CD8-positive, alpha-beta memory T cell (primary cell): ENCODE results near the gene NDP. TPM values are rescaled to one million over a fixed set of nuclear protein-coding genes. Genes with fewer than 3 reads are reported as not detected.

Experiments
- CTCF ChIA-PET: fragments of 350-600 bp; sonication (Branson Sonifier 250); formaldehyde crosslinking; loops from one replicate; lab custom pipeline; 2021; ENCODE audit warnings: antibody characterized with exemption; lab: Charles Lee
- POLR2A ChIA-PET: fragments of 350-600 bp; sonication (Branson Sonifier 250); formaldehyde crosslinking; loops from one replicate; lab custom pipeline; 2021; ENCODE audit warnings: antibody characterized with exemption; lab: Charles Lee
- DNase-seq, 5 donors: peaks; one replicate each; pipeline versions ENCODE4 v3.0.0 to v3.0.0-alpha.2; 2020 to 2022; ENCODE audit warnings: mixed read lengths in 1 of 5
- H3K27ac ChIP-seq: one replicate; pipeline ENCODE4 v1.7.0; 2013; ENCODE audit warnings: low read depth, mild to moderate bottlenecking, low read length, moderate library complexity
- H3K27me3 ChIP-seq: 2 replicates; pipeline ENCODE4 v1.7.0; 2013; ENCODE audit warnings: low read length, mild to moderate bottlenecking; ENCODE audit not compliant: insufficient read depth, poor library complexity, severe bottlenecking
- H3K36me3 ChIP-seq: 2 replicates; pipeline ENCODE4 v1.7.0; 2013; ENCODE audit warnings: mild to moderate bottlenecking, low read length, moderate library complexity; ENCODE audit not compliant: insufficient read depth
- H3K4me1 ChIP-seq: 2 replicates; pipeline ENCODE4 v1.7.0; 2013; ENCODE audit warnings: mild to moderate bottlenecking, low read length, moderate library complexity; ENCODE audit not compliant: insufficient read depth
- H3K4me3 ChIP-seq: 2 replicates; pipeline ENCODE4 v1.7.0; 2013; ENCODE audit warnings: mild to moderate bottlenecking, low read length
- H3K9me3 ChIP-seq: 2 replicates; pipeline ENCODE4 v1.7.0; 2013; ENCODE audit warnings: mild to moderate bottlenecking, low read length
- H3K27ac Mint-ChIP-seq, 8 donors: one replicate each; pipeline ENCODE4 v1.8.0; 2020 to 2021; ENCODE audit warnings: mixed read lengths in 8 of 8, mild to moderate bottlenecking in 6 of 8, inconsistent platforms in 3 of 8, moderate library complexity in 3 of 8
- H3K27me3 Mint-ChIP-seq, 2 donors: one replicate each; pipeline ENCODE4 v1.8.0; 2020 to 2021; ENCODE audit warnings: mixed read lengths in 2 of 2, mild to moderate bottlenecking in 1 of 2, moderate library complexity in 1 of 2
- H3K36me3 Mint-ChIP-seq, 3 donors: one replicate each; pipeline ENCODE4 v1.8.0; 2020 to 2021; ENCODE audit warnings: mixed read lengths in 3 of 3, inconsistent platforms in 1 of 3, mild to moderate bottlenecking in 1 of 3
- H3K4me1 Mint-ChIP-seq, 3 donors: one replicate each; pipeline ENCODE4 v1.8.0; 2020 to 2021; ENCODE audit warnings: mixed read lengths in 3 of 3, inconsistent platforms in 1 of 3, mild to moderate bottlenecking in 1 of 3
- H3K4me3 Mint-ChIP-seq, 7 donors: one replicate each; pipeline ENCODE4 v1.8.0; 2020 to 2021; ENCODE audit warnings: mixed read lengths in 7 of 7, mild to moderate bottlenecking in 6 of 7, moderate library complexity in 4 of 7, inconsistent platforms in 2 of 7
- H3K9me3 Mint-ChIP-seq, 5 donors: one replicate each; pipeline ENCODE4 v1.8.0; 2020 to 2022; ENCODE audit warnings: mixed read lengths in 5 of 5, mild to moderate bottlenecking in 3 of 5, moderate library complexity in 2 of 5, inconsistent platforms in 1 of 5
- polyA plus RNA-seq: library from polyadenylated mRNA; unstranded; fragments of 300-500 nt; fragmentation: Illumina TruSeq; gene quantifications from one replicate; pipeline ENCODE4 v1.2.3, GENCODE V29; 2021
- total RNA-seq, 2 experiments: library from RNA; stranded (reverse); gene quantifications; one replicate each; pipeline ENCODE4 v1.2.3, GENCODE V29; 2021

The NDP gene
- total and polyA plus RNA-seq, 3 experiments from 2014 or later, result not detected

- POLR2A ChIA-PET, result no interaction called here
- Histone ChIP-seq H3K27me3 (no peaks in the 10 kb centered on the region), H3K9me3 (no peaks in the 10 kb centered on the region), H3K27ac (no peak overlapping the region), H3K4me1 (no peaks in the 10 kb centered on the region), H3K36me3 (no peaks in the 10 kb centered on the region), H3K4me3 (no peak overlapping the region)
- Mint-ChIP-seq H3K9me3 (no peaks in the 10 kb centered on the region), H3K27ac (no peak overlapping the region), H3K4me3 (no peak overlapping the region), H3K4me1 (peaks cover 10 to 16% (median 14%) of the 10 kb centered on the region in 3 donors), H3K36me3 (no peaks in the 10 kb centered on the region), H3K27me3 (peaks cover 18 to 36% of the 10 kb centered on the region in 2 donors)
- CTCF ChIA-PET, result no interaction called here
- DNase-seq, result no peak
Measured at GRCh38 chrX:43976205-43976604, 3.0 kb upstream of the NDP start.

GRCh38 chrX:43975796-43976195, 2.6 kb upstream of the NDP start:
- no peaks in the 10 kb centered on the region for H3K36me3 Mint-ChIP-seq
- DNase-seq, result no peak
- Histone ChIP-seq H3K9me3 (no peaks in the 10 kb centered on the region), H3K27ac (no peak overlapping the region), H3K4me1 (no peaks in the 10 kb centered on the region), H3K36me3 (no peaks in the 10 kb centered on the region), H3K27me3 (no peaks in the 10 kb centered on the region), H3K4me3 (no peak overlapping the region)
- peaks cover 18 to 36% of the 10 kb centered on the region in 2 donors for H3K27me3 Mint-ChIP-seq
- CTCF ChIA-PET, result no interaction called here
- no peak overlapping the region for H3K27ac Mint-ChIP-seq
- H3K9me3 Mint-ChIP-seq, result no peaks in the 10 kb centered on the region
- peaks cover 10 to 16% (median 14%) of the 10 kb centered on the region in 3 donors for H3K4me1 Mint-ChIP-seq
- POLR2A ChIA-PET, result no interaction called here
- no peak overlapping the region for H3K4me3 Mint-ChIP-seq

GRCh38 chrX:43974741-43975465, 1.7 kb upstream of the NDP start:
- ChIA-PET CTCF (no interaction called here), POLR2A (no interaction called here)
- no peaks in the 10 kb centered on the region for H3K36me3 Mint-ChIP-seq

GRCh38 chrX:43974100-43974475, 898 bp upstream of the NDP start:
- Histone ChIP-seq H3K27ac (no peak overlapping the region), H3K36me3 (no peaks in the 10 kb centered on the region), H3K9me3 (no peaks in the 10 kb centered on the region), H3K4me3 (no peak overlapping the region), H3K27me3 (no peaks in the 10 kb centered on the region), H3K4me1 (no peaks in the 10 kb centered on the region)
- ChIA-PET POLR2A (no interaction called here), CTCF (no interaction called here)
- Mint-ChIP-seq H3K36me3 (no peaks in the 10 kb centered on the region), H3K4me1 (peaks cover 10 to 16% (median 14%) of the 10 kb centered on the region in 3 donors), H3K4me3 (peak overlapping the region in 5 of 7 donors; percentile 30 to 73 (median 70)), H3K27ac (no peak overlapping the region), H3K9me3 (no peaks in the 10 kb centered on the region), H3K27me3 (peaks cover 33 to 36% of the 10 kb centered on the region in 2 donors)
- no peak for DNase-seq

More at GRCh38 chrX:43974741-43975465, 1.7 kb upstream of the NDP start:
- H3K4me1 Mint-ChIP-seq, result peaks cover 10 to 16% (median 14%) of the 10 kb centered on the region in 3 donors
- peaks cover 26 to 36% of the 10 kb centered on the region in 2 donors for H3K27me3 Mint-ChIP-seq
- H3K36me3 ChIP-seq, result no peaks in the 10 kb centered on the region
- no peak overlapping the region for H3K4me3 ChIP-seq
- H3K9me3 Mint-ChIP-seq, result no peaks in the 10 kb centered on the region
- H3K9me3 ChIP-seq, result no peaks in the 10 kb centered on the region
- H3K4me1 ChIP-seq, result no peaks in the 10 kb centered on the region
- no peaks in the 10 kb centered on the region for H3K27me3 ChIP-seq
- H3K27ac ChIP-seq, result no peak overlapping the region
- DNase-seq, result no peak
- no peak overlapping the region for H3K4me3 Mint-ChIP-seq
- no peak overlapping the region for H3K27ac Mint-ChIP-seq

GRCh38 chrX:43971966-43972961, 926 bp downstream of the NDP start:
- POLR2A ChIA-PET, result no interaction called here
- no peaks in the 10 kb centered on the region for H3K4me1 ChIP-seq
- no peaks in the 10 kb centered on the region for H3K36me3 Mint-ChIP-seq

GRCh38 chrX:43970528-43970927, 2.7 kb downstream of the NDP start:
- H3K36me3 ChIP-seq, result no peaks in the 10 kb centered on the region
- ChIA-PET CTCF (no interaction called here), POLR2A (no interaction called here)
- H3K4me3 Mint-ChIP-seq, result no peak overlapping the region
- no peak overlapping the region for H3K4me3 ChIP-seq
- no peaks in the 10 kb centered on the region for H3K27me3 ChIP-seq
- H3K9me3 Mint-ChIP-seq, result no peaks in the 10 kb centered on the region
- H3K4me1 Mint-ChIP-seq, result peaks cover 10 to 16% (median 14%) of the 10 kb centered on the region in 3 donors
- no peak overlapping the region for H3K27ac ChIP-seq
- no peaks in the 10 kb centered on the region for H3K36me3 Mint-ChIP-seq
- peaks cover 32 to 34% of the 10 kb centered on the region in 2 donors for H3K27me3 Mint-ChIP-seq
- no peaks in the 10 kb centered on the region for H3K4me1 ChIP-seq
- H3K9me3 ChIP-seq, result no peaks in the 10 kb centered on the region
- H3K27ac Mint-ChIP-seq, result no peak overlapping the region
- no peak for DNase-seq

More at GRCh38 chrX:43971966-43972961, 926 bp downstream of the NDP start:
- Mint-ChIP-seq H3K9me3 (no peaks in the 10 kb centered on the region), H3K4me1 (peaks cover 10 to 16% (median 14%) of the 10 kb centered on the region in 3 donors), H3K27ac (no peak overlapping the region), H3K4me3 (peak overlapping the region in 1 of 7 donors; percentile 73), H3K27me3 (peaks cover 34 to 36% of the 10 kb centered on the region in 2 donors)
- Histone ChIP-seq H3K27me3 (no peaks in the 10 kb centered on the region), H3K9me3 (no peaks in the 10 kb centered on the region), H3K27ac (no peak overlapping the region), H3K4me3 (no peak overlapping the region), H3K36me3 (no peaks in the 10 kb centered on the region)
- CTCF ChIA-PET, result no interaction called here
- DNase-seq, result no peak

GRCh38 chrX:43969504-43970501, 3.4 kb downstream of the NDP start:
- no peak overlapping the region for H3K4me3 Mint-ChIP-seq
- Histone ChIP-seq H3K9me3 (no peaks in the 10 kb centered on the region), H3K36me3 (no peaks in the 10 kb centered on the region), H3K4me3 (no peak overlapping the region), H3K4me1 (no peaks in the 10 kb centered on the region), H3K27ac (no peak overlapping the region), H3K27me3 (no peaks in the 10 kb centered on the region)
- H3K4me1 Mint-ChIP-seq, result peaks cover 10 to 16% (median 14%) of the 10 kb centered on the region in 3 donors
- no peak for DNase-seq
- H3K9me3 Mint-ChIP-seq, result no peaks in the 10 kb centered on the region
- peaks cover 26 to 34% of the 10 kb centered on the region in 2 donors for H3K27me3 Mint-ChIP-seq
- H3K27ac Mint-ChIP-seq, result no peak overlapping the region
- ChIA-PET CTCF (no interaction called here), POLR2A (no interaction called here)
- no peaks in the 10 kb centered on the region for H3K36me3 Mint-ChIP-seq
